ENCODE results near the gene FLYWCH2.

Gene FLYWCH2

DNA sequence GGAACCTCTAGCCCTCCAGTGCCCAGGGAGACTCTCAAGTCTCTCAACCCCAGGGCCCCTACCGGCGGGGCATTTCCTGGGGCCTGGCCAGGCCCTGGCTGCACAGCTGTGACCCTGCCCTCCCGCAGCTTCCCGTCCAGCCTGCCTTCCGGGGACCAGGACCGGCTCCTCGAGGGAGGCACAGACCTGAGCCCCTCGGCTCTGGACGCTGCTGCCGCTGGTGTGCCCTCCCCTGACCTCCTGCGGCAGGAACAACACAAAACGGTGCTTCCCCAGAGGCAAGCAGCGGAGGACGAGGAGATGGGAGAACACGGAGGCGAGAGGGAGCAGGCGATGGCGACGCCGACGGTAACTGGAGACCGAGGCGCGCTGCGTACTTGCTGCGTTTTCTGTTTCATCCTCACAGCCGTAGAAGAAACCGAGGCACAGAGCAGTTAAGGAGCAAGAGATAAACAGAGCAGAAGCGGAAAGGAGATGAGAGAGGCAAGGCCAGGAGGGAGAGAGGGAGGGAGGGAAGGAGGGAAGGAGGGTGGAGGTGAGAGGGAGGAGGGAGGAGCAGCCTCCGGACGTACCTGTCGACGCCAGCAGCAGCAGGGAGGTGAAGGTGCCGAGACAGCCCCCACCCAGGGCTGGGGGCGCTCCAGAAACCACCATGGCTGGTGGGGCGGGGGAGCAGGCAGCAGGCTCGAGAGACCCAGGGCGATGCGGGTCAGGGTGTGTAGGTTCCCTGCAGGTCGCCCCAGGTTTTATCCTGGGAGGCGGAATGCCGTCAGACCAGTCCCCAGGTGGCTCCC lies 25.4 kb upstream of the FLYWCH2 start, which contains the start of gene PRSS22:
TSS of gene PRSS22 (minus strand) at position 720 of the 794 bp plus-strand sequence. CDS start at position 654, 66 bp downstream.
- Histone ChIP-seq H3K4me2 (ENCODE audit: low read length) (no peak within 1 kb of the TSS), H3K9ac (ENCODE audit: low read length) (no peak within 1 kb of the TSS), H3K36me3 (ENCODE audit: insufficient read depth, low read length) (no peaks in the 10 kb centered on the region), H3K27ac (ENCODE audit: low read depth, low read length, poor library complexity, severe bottlenecking) (no peak within 1 kb of the TSS), H3F3A (ENCODE audit: insufficient read depth, low read length) (no peaks in the 10 kb centered on the region), H2AFZ (ENCODE audit: low read length) (no peak within 1 kb of the TSS), H4K20me1 (ENCODE audit: insufficient read depth, low read length) (no peaks in the 10 kb centered on the region), H3K9me2 (ENCODE audit: low read depth, low read length) (no peaks in the 10 kb centered on the region), H3K4me3 (ENCODE audit: low read depth, low read length, poor library complexity, severe bottlenecking) (no peak within 1 kb of the TSS), H3K4me1 (ENCODE audit: insufficient read depth, low read length, severe bottlenecking) (no peaks in the 10 kb centered on the region), H3K79me2 (ENCODE audit: insufficient read depth, low read length) (no peaks in the 10 kb centered on the region), H3K27me3 (ENCODE audit: insufficient read depth, low read length) (no peaks in the 10 kb centered on the region; the same call in 1 of the 2 replicates), H3K9me3 (ENCODE audit: low read length) (no peaks in the 10 kb centered on the region)
- TF ChIP-seq, protein P1, sequence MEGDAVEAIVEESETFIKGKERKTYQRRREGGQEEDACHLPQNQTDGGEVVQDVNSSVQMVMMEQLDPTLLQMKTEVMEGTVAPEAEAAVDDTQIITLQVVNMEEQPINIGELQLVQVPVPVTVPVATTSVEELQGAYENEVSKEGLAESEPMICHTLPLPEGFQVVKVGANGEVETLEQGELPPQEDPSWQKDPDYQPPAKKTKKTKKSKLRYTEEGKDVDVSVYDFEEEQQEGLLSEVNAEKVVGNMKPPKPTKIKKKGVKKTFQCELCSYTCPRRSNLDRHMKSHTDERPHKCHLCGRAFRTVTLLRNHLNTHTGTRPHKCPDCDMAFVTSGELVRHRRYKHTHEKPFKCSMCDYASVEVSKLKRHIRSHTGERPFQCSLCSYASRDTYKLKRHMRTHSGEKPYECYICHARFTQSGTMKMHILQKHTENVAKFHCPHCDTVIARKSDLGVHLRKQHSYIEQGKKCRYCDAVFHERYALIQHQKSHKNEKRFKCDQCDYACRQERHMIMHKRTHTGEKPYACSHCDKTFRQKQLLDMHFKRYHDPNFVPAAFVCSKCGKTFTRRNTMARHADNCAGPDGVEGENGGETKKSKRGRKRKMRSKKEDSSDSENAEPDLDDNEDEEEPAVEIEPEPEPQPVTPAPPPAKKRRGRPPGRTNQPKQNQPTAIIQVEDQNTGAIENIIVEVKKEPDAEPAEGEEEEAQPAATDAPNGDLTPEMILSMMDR (IDR thresholded peaks at IDR 0.05; ENCODE audit: low read length) = no peak
- TF ChIP-seq EZH2 (IDR thresholded peaks at IDR 0.05; ENCODE audit: borderline replicate concordance, low read length) = no peak

DNA sequence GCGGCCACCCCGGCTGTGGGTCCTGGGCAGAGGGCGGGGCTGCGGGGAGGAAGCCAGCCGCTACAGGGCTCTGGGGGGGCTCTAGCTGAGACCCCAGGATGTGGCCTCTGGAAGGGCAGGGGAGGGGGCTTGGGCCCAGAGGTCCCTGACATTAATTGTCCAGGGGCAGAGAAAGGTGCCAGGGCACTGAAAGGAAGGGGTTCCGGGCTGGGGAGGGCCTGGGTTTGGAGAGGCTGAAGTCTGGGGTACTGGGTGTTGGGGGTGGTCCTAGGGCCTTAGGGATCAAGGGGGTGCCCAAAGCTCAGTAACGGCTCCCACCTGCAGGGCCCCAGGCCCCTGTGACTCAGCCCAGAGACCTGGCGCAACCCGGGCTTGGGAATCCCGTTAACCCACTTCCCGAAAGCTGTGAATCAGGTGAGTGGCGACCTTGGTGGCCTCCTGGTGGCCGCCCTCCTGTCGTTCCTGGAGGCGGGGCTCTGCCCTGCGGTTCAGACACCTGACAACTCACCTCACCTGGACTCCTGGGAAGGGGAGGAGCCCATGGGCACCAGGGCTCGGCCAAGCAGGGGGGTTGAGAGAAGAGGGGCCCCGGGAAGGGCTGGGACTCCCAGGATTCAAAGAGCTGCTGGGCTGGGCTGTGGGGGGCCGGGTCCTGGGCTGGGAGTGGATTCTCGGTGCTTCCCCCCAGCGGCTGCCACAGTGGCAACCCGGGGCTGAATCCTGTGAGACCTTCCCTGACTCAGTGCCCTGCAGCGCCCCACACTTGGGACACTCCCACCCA lies 24.6 kb upstream of the FLYWCH2 start:
- Histone ChIP-seq H3K9me3 (ENCODE audit: low read length) (no peaks in the 10 kb centered on the region), H3K4me1 (ENCODE audit: insufficient read depth, low read length, severe bottlenecking) (no peaks in the 10 kb centered on the region), H3K36me3 (ENCODE audit: insufficient read depth, low read length) (no peaks in the 10 kb centered on the region), H3K9ac (ENCODE audit: low read length) (no peak overlapping the region), H4K20me1 (ENCODE audit: insufficient read depth, low read length) (no peaks in the 10 kb centered on the region), H3K27me3 (ENCODE audit: insufficient read depth, low read length) (no peaks in the 10 kb centered on the region; the same call in 1 of the 2 replicates), H3K4me2 (ENCODE audit: low read length) (no peak overlapping the region), H3K9me2 (ENCODE audit: low read depth, low read length) (no peaks in the 10 kb centered on the region), H3K79me2 (ENCODE audit: insufficient read depth, low read length) (no peaks in the 10 kb centered on the region), H3K27ac (ENCODE audit: low read depth, low read length, poor library complexity, severe bottlenecking) (no peak overlapping the region), H3F3A (ENCODE audit: insufficient read depth, low read length) (no peaks in the 10 kb centered on the region), H3K4me3 (ENCODE audit: low read depth, low read length, poor library complexity, severe bottlenecking) (no peak overlapping the region), H2AFZ (ENCODE audit: low read length) (no peak overlapping the region)
- TF ChIP-seq EZH2 (IDR thresholded peaks at IDR 0.05; ENCODE audit: borderline replicate concordance, low read length) = no peak
- TF ChIP-seq, protein P1 (IDR thresholded peaks at IDR 0.05; ENCODE audit: low read length) = no peak

DNA sequence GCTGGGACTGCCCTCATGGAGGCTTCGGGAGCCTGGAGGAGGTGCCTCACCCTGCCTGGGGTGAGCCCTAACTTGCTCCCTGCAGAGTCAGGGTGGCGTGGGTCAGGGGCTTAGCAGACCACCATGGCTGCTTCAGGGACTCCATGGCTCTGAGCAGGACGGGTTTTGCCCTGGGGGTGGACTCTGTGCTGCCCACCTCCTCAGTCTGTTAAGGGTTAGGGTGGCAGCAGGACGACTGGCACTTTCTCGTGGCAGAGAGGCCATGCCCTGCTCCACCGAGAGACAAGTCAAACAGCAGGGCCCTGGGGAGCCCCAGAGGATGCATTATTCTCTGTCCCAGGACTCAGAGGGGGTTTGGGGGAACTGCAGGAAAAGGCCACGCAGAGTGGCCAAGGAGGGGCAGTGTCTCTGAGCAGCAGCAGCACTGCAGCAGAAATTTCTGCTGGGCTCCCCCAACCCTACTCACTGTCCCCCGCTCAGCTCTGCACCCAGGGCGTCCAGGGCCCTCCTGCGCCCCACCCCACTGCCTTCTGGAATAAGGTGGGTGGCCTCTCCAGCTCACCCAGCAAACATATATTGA lies 23.2 kb upstream of the FLYWCH2 start:
- Histone ChIP-seq H3K9me3 (ENCODE audit: low read length) (no peaks in the 10 kb centered on the region), H3K9me2 (ENCODE audit: low read depth, low read length) (no peaks in the 10 kb centered on the region), H3K27ac (ENCODE audit: low read depth, low read length, poor library complexity, severe bottlenecking) (no peak overlapping the region), H3K27me3 (ENCODE audit: insufficient read depth, low read length) (no peaks in the 10 kb centered on the region; the same call in 1 of the 2 replicates), H3K9ac (ENCODE audit: low read length) (no peak overlapping the region), H3K36me3 (ENCODE audit: insufficient read depth, low read length) (no peaks in the 10 kb centered on the region), H3K79me2 (ENCODE audit: insufficient read depth, low read length) (no peaks in the 10 kb centered on the region), H3F3A (ENCODE audit: insufficient read depth, low read length) (no peaks in the 10 kb centered on the region), H2AFZ (ENCODE audit: low read length) (no peak overlapping the region), H4K20me1 (ENCODE audit: insufficient read depth, low read length) (no peaks in the 10 kb centered on the region), H3K4me1 (ENCODE audit: insufficient read depth, low read length, severe bottlenecking) (no peaks in the 10 kb centered on the region), H3K4me2 (ENCODE audit: low read length) (no peak overlapping the region), H3K4me3 (ENCODE audit: low read depth, low read length, poor library complexity, severe bottlenecking) (no peak overlapping the region)
- no peak for TF ChIP-seq EZH2 (IDR thresholded peaks at IDR 0.05; ENCODE audit: borderline replicate concordance, low read length)
- TF ChIP-seq, protein P1 (IDR thresholded peaks at IDR 0.05; ENCODE audit: low read length) = no peak

Measured in OCI-LY1 (cell line).